PC-9 (cell line): ENCODE measurements around the gene LAMP1. TPM values are rescaled to one million over a fixed set of nuclear protein-coding genes. Genes with fewer than 3 reads are reported as not detected.
"Not testable (repeated sequence)": the region's sequence is repeated elsewhere in the genome, so short reads cannot be mapped to it uniquely, and the experiment has no call there.

Experiments used
- BruUV-seq: library from RNA; stranded (reverse); fragments of 400-500 nt; replicated peaks from 2 replicates; lab custom pipeline; 2021; lab: Mats Ljungman, UMichigan
- CTCF ChIA-PET: fragments of 300-600 bp; sonication (Branson Sonifier 250); formaldehyde crosslinking; loops from one replicate; lab custom pipeline; 2022; ENCODE audit warnings: antibody characterized with exemption; lab: Charles Lee
- POLR2A ChIA-PET: fragments of 300-600 bp; sonication (Branson Sonifier 250); formaldehyde crosslinking; loops from one replicate; lab custom pipeline; 2022; ENCODE audit warnings: antibody characterized with exemption; ENCODE audit not compliant: unreplicated experiment; lab: Charles Lee
- DNase-seq, 2 experiments: peaks; one replicate each; pipeline versions ENCODE4 v3.0.0 to v3.0.0-alpha.2; 2015 to 2022; ENCODE audit warnings: mixed read lengths in 1 of 2
- H2AFZ ChIP-seq: fragments of 200-600 bp; sonication (generic); 2 replicates; pipeline ENCODE4 v1.8.1; 2017; ENCODE audit warnings: antibody characterized with exemption
- H3F3A ChIP-seq: fragments of 200-600 bp; sonication (generic); 2 replicates; pipeline ENCODE4 v1.8.1; 2017; ENCODE audit warnings: antibody characterized with exemption, mild to moderate bottlenecking, low read depth; ENCODE audit not compliant: insufficient read depth
- H3K27ac ChIP-seq: fragments of 200-600 bp; sonication (generic); 2 replicates; pipeline ENCODE4 v1.6.1; 2016; ENCODE audit warnings: mixed run types
- H3K27me3 ChIP-seq: fragments of 200-600 bp; sonication (generic); 2 replicates; pipeline ENCODE4 v1.6.1; 2016; ENCODE audit warnings: low read depth, mixed run types; ENCODE audit not compliant: insufficient read depth
- H3K36me3 ChIP-seq: fragments of 200-600 bp; sonication (generic); 2 replicates; pipeline ENCODE4 v1.6.1; 2016; ENCODE audit warnings: low read depth, mixed run types
- H3K4me1 ChIP-seq: fragments of 200-600 bp; sonication (generic); replicated peaks from 2 replicates; pipeline ENCODE4 v1.6.1; 2016; ENCODE audit warnings: mixed run types; ENCODE audit not compliant: insufficient read depth
- H3K4me2 ChIP-seq: fragments of 200-600 bp; sonication (generic); 2 replicates; pipeline ENCODE4 v1.6.1; 2017; ENCODE audit warnings: mixed run types
- H3K4me3 ChIP-seq: fragments of 200-600 bp; sonication (generic); 2 replicates; pipeline ENCODE4 v1.6.1; 2016; ENCODE audit warnings: mixed run types
- H3K79me2 ChIP-seq: fragments of 200-600 bp; sonication (generic); 2 replicates; pipeline ENCODE4 v1.6.1; 2017; ENCODE audit warnings: low read depth, mixed run types
- H3K9me2 ChIP-seq: fragments of 200-600 bp; sonication (generic); 2 replicates; pipeline ENCODE4 v1.8.1; 2017; ENCODE audit warnings: mild to moderate bottlenecking; ENCODE audit not compliant: insufficient read depth
- H3K9me3 ChIP-seq: fragments of 200-600 bp; sonication (generic); 2 replicates; pipeline ENCODE4 v1.8.1; 2016; ENCODE audit warnings: low read depth; ENCODE audit not compliant: insufficient read depth
- H4K20me1 ChIP-seq: fragments of 200-600 bp; sonication (generic); 2 replicates; pipeline ENCODE4 v1.8.1; 2017; ENCODE audit not compliant: insufficient read depth
- EZH2 ChIP-seq: fragments of 200-600 bp; sonication (generic); IDR thresholded peaks from 2 replicates; pipeline ENCODE4 v1.8.0; 2017; ENCODE audit warnings: antibody characterized with exemption, low read depth
- intact Hi-C: fragments of 100-400 bp; cut with micrococcal nuclease; formaldehyde crosslinking; loops from one replicate; pipeline ENCODE4 v1.10.0; 2022; ENCODE audit not compliant: unreplicated experiment
- microRNA-seq: library from miRNA; unstranded; fragments of <30 nt; microRNA quantifications from one replicate; pipeline ENCODE4 v1.2.0, GENCODE V29; 2021; ENCODE audit warnings: borderline number of aligned reads, borderline replicate concordance
- total RNA-seq: library from RNA; stranded (reverse); gene quantifications from 2 replicates; pipeline ENCODE4 v1.2.3, GENCODE V29; 2021
- TF ChIP-seq, protein P1 (sequence below): fragments of 200-600 bp; sonication (generic); conservative IDR thresholded peaks from 2 replicates; pipeline ENCODE4 v1.6.1; 2017; ENCODE audit warnings: mixed run types, antibody characterized with exemption, mild to moderate bottlenecking, moderate library complexity

The LAMP1 gene
- total RNA-seq, 1 experiment from 2014 or later = 186 TPM

DNA sequence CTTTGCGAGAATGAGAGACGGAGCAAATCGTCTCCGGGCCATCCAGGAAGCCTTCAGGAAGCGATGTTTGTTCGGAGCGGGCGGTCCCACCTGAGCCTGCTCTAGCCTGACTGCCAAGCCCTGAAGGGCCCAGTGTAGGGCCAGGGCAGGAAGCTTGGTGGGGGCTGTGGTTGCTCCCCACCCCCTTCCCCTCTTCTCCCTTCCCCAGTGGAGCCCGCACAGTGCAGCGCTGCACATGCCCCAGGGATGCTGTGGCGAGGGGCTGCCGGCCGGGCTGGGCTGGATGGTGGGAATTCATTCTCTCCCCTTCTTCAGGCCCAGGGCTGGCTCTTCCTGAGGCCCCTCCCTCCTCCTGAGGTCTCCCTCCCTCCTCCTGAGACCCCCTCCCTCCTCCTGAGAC lies 74.0 kb downstream of the LAMP1 start:
- no peaks in the 10 kb centered on the region for H3K4me1 ChIP-seq
- no peak overlapping the region for H2AFZ ChIP-seq
- TF ChIP-seq, protein P1, sequence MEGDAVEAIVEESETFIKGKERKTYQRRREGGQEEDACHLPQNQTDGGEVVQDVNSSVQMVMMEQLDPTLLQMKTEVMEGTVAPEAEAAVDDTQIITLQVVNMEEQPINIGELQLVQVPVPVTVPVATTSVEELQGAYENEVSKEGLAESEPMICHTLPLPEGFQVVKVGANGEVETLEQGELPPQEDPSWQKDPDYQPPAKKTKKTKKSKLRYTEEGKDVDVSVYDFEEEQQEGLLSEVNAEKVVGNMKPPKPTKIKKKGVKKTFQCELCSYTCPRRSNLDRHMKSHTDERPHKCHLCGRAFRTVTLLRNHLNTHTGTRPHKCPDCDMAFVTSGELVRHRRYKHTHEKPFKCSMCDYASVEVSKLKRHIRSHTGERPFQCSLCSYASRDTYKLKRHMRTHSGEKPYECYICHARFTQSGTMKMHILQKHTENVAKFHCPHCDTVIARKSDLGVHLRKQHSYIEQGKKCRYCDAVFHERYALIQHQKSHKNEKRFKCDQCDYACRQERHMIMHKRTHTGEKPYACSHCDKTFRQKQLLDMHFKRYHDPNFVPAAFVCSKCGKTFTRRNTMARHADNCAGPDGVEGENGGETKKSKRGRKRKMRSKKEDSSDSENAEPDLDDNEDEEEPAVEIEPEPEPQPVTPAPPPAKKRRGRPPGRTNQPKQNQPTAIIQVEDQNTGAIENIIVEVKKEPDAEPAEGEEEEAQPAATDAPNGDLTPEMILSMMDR = no peak
- TF ChIP-seq EZH2 = no peak
- no peaks in the 10 kb centered on the region for H3K36me3 ChIP-seq
- no TSS peak for BruUV-seq
- peaks cover 16% of the 10 kb centered on the region for H3F3A ChIP-seq
- intact Hi-C loops = no loop called here
- H3K79me2 ChIP-seq = no peaks in the 10 kb centered on the region
- H3K9me2 ChIP-seq = no peaks in the 10 kb centered on the region
- no peak overlapping the region for H3K4me2 ChIP-seq
- CTCF ChIA-PET = no interaction called here
- no peak overlapping the region for H3K27ac ChIP-seq
- POLR2A ChIA-PET = no interaction called here
- no peaks in the 10 kb centered on the region for H3K9me3 ChIP-seq
- peaks cover 20% of the 10 kb centered on the region for H3K27me3 ChIP-seq
- DNase-seq = no peak
- no peak overlapping the region for H3K4me3 ChIP-seq
- no peaks in the 10 kb centered on the region for H4K20me1 ChIP-seq

DNA sequence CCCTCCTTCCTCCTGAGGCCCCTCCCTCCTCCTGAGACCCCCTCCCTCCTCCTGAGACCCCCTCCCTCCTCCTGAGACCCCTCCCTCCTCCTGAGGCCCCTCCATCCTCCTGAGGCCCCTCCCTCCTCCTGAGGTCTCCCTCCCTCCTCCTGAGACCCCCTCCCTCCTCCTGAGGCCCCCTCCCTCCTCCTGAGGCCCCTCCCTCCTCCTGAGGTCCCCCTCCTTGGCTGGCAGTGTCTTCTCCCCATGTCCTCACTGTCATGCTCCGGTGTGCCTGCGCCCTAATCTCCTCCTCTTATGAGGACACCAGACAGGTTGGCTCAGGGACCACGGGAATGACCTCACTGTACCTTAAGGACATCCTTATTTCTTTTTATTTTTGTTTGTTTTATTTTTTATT lies 74.7 kb downstream of the LAMP1 start:
- H3K4me2 ChIP-seq, DNase-seq, intact Hi-C loops, H3K9me2 ChIP-seq, H3K36me3 ChIP-seq, POLR2A ChIA-PET, H4K20me1 ChIP-seq, H3K4me1 ChIP-seq, H3K4me3 ChIP-seq, H2AFZ ChIP-seq, H3K9me3 ChIP-seq, BruUV-seq, H3K79me2 ChIP-seq, H3K27ac ChIP-seq, CTCF ChIA-PET: not testable (repeated sequence)
- Histone ChIP-seq H3F3A (peaks cover 16% of the 10 kb centered on the region), H3K27me3 (peaks cover 27% of the 10 kb centered on the region)

Small RNAs within 50 kb of the gene (microRNA-seq; reads per million reads assigned to microRNA genes)
- gene MIR8075 = not detected

Other genes starting within 250 kb of the LAMP1 start
- gene F7, start 191.4 kb upstream of the LAMP1 start, total RNA-seq = not detected in 2 replicates
- gene F10, start 174.4 kb upstream of the LAMP1 start, total RNA-seq = not detected in 2 replicates
- not detected in 2 replicates for gene PROZ, start 138.6 kb upstream of the LAMP1 start, total RNA-seq
- 48.3 and 71.8 TPM in 2 replicates for gene PCID2, start 88.6 kb upstream of the LAMP1 start, total RNA-seq
- gene CUL4A, start 87.6 kb upstream of the LAMP1 start, total RNA-seq = 90.8 and 91.0 TPM in 2 replicates
- gene GRTP1, start 66.9 kb downstream of the LAMP1 start, total RNA-seq = 22.2 and 22.9 TPM in 2 replicates
- 11.5 and 16.9 TPM in 2 replicates for gene ADPRHL1, start 156.2 kb downstream of the LAMP1 start, total RNA-seq
- 33.0 and 34.7 TPM in 2 replicates for gene DCUN1D2, start 193.5 kb downstream of the LAMP1 start, total RNA-seq